EH (cell line): ENCODE measurements around the gene HRH4.

Source experiments
- DNase-seq: peaks from one replicate; pipeline ENCODE4 v3.0.0-alpha.2; 2015; ENCODE audit warnings: low read depth

Gene HRH4

GRCh38 chr18:24460388-24460787 is at the start of gene HRH4:
TSS of gene HRH4 (plus strand) at chr18:24460637. CDS start at chr18:24460729, 92 bp downstream.
- no peak for DNase-seq

DNA sequence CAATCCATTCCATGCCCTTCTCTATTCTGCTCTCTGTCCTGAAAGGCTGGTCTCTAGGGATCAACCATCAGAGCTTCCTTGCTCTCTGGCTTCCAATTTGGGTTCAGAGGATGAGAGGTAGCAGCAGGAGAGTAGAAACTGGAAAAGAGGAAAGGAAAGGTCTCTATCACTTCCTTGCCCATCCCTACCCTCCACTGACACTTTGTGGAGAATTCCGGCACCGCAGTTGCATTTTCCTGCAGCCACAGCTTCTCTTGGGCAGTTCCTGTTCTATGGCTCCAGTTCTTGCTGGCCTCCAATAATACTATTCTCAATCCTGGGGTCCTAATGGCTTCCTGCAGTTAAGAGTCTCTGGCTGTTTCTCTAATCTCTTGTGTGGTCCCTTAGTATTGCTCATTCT is 47.3 kb upstream of the HRH4 start:
- peak; percentile 47 for DNase-seq

DNA sequence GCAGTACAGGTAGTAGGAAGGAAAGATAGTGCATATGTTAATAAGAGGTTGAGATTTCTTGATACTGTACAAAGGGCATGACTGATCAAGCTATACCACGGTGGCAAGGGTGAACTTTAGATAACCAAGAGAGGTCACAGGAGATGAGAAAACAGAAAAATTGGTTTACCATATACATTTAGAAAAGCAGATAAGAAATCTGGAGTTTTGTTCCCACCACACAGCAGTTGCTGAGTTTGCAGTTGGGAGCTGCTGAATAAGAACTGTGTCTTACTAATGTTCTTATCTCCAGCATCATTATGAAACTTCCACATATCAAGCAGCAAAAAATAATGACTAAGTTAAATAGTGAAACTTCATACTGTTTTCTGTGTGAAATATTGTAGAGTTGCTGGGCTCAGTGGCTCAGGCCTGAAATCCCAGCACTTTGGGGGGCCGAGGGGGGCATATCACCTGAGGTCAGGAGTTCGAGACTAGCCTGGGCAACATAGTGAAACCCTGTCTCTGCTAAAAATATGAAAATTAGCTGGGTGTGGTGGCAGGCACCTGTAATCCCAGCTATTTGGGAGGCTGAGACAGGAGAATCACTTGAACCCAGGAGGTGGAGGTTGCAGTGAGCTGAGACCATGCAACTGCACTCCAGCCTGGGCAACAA is 46.0 kb upstream of the HRH4 start:
- no peak for DNase-seq

- no peak for DNase-seq
Measured at GRCh38 chr18:24417480-24417879, 43.0 kb upstream of the HRH4 start.

- DNase-seq = no peak
Measured at GRCh38 chr18:24420551-24420950, 39.9 kb upstream of the HRH4 start.

DNA sequence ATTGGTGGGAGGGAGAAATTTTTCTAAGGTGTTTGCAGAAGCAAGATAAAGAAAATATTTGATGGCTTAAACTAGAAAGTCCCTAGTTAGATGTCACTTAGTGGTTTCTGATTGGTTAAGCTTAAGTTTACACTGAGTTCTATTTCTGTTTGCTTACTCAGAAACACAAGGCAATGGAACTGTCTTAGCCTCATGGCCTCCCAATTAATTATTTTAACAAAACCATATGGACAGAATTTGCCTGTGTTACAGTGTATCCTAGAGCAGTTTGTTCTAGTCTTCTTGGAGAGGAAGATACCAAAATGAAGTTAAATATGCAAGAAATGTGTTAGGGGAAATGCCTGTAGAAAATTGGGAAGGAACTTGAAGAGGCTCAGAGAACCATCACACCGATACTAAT is 38.6 kb upstream of the HRH4 start:
- DNase-seq = peak; percentile 14

GRCh38 chr18:24426073-24426397 is 34.4 kb upstream of the HRH4 start:
- DNase-seq = no peak

DNA sequence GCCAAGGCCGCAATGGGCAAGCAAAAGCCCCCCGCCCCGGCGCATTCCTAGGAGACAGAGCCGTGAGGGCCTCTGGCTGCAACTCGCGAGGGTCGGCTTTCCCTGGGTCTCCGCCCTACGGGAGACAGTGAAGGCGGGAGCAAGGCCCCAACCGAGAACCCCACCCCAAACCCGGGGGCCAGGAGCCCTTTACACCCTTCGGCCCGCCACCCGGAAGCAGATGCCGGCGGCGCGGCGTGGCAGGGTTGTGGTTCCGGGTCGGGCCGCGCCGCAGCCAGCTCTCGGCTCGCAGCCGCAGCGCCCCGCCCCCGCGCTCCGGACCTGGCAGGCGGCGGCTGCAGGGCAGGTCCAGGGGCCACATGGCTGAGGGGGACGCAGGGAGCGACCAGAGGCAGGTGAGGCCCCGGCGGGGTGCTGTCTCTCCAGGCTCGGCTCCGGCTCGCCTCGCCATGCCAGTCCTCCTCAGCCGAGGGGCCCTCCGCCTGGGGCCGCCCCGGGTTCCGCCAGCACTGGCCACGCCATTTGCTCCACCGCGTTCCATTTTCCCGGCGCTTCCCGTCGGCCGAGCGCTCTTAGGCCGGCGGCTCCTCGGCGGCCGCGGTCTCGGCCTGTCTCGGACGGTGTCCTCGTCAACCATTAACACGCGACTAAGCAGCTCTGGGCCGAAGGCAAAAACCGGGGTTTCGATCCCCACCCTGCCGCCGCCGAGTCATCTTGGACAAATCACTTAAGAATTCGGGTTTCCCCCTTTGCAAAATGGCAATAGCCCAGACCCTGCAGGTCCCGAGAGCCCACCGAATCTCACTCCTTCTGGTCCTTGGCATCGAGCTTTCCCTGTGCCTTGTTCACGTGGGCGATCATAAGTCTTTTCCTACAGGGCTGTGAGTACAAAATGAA is 33.8 kb upstream of the HRH4 start, which contains the start of gene IMPACT:
Gene IMPACT, plus strand, starts transcription at position 273 of the 897 bp plus-strand sequence. Its CDS starts 87 bp downstream, at position 360.
- DNase-seq = peak; percentile 82

DNA sequence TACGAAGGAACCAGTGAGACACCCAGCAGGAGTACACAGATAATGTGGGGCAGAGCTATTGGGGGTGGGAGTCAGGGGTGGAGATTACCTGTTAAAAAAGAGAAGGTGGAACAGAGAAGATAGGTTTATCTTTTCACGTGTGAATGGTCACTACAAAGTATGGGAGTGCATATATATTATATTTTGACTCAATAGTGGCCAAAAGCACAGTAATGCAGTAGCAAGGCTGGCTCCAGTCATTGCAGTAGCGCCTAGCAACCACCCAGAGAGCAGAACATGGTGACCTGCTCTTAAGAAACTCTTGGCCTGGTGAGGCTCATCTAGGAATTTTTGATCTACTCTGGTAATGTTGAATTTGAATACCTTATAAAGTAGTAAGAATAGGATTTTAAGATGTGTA is 33.0 kb upstream of the HRH4 start:
- DNase-seq = peak; percentile 20

DNA sequence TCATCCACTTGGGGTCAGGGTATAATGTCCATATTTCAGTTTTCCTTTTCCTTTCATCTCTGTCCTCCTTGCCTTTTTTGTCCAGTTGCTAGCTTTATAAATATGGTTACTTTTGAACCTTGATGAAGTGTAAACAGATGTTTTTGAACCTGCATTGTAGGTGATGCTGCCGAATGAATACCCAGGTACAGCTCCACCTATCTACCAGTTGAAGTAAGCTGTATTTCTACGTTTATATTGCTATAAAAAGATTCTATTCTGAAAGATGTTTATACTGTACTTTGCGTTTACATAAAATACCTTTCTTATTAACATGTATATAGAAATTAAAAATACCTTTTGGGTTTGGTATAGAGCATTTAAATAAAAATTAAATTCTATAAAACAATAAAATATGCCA is 31.7 kb upstream of the HRH4 start:
- no peak for DNase-seq

DNA sequence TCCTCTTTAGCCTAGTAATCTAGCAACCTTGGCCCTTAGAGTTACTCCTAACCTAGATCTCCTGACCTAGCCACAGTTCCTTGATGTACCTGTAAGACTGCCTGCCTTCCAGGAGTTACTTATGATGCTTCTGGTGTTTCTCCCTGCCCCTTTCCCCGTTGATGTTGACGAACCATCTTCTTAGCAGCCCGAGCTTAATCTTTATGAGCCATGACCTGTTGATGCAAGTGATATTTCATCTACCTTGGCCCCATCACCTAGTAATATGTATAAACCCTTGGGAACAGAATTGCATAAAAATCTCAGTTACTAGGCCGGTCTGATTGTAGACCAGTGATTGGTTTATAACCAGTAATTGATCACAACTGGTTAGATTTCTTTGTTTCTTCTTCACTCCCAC is 31.2 kb upstream of the HRH4 start:
- DNase-seq = no peak

GRCh38 chr18:24432618-24433017 is 27.8 kb upstream of the HRH4 start:
- no peak for DNase-seq

DNA sequence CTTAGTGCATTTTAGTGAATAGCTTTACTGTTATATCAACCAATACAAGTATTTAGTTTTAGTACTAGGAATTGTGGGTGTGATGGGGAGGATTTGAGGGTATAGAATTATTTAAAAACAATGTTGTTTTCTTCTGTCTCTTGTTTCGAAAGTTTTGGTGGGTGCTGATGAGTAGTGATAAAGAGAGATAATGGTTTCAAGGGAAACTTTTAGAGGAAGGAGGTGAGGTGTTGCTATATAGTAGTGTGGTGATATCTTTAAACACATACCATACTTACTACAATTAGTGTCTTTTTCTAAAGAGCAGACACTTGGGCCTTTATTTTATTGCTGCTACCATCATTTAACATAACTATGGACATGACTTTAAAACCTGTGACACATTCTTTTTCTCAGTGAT is 23.5 kb upstream of the HRH4 start:
- no peak for DNase-seq

- DNase-seq = no peak
Measured at GRCh38 chr18:24443870-24444269, 16.6 kb upstream of the HRH4 start.

GRCh38 chr18:24446453-24446852 is 14.0 kb upstream of the HRH4 start:
- DNase-seq = no peak

- no peak for DNase-seq
Measured at GRCh38 chr18:24446953-24447538, 13.4 kb upstream of the HRH4 start.

GRCh38 chr18:24447961-24448360 is 12.5 kb upstream of the HRH4 start:
- DNase-seq = no peak

DNA sequence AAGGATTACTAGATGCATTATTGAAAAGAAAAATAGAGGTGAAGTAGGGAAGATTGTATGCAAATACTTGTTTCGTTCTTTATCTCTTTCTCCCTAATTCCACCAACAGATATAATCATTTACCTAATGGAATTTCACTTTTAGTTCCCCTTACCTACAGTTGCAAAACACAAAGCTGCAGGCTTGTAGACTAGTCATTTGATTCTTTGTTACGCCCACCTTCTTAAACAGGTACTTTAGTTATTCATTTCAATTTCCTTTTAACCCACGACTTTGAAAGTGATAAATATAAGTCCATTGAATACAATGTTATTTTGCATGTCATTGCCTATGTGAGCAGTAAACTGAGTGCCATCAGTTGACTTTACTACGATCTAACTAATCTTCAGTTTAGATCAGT is 3.9 kb upstream of the HRH4 start:
- DNase-seq = no peak

DNA sequence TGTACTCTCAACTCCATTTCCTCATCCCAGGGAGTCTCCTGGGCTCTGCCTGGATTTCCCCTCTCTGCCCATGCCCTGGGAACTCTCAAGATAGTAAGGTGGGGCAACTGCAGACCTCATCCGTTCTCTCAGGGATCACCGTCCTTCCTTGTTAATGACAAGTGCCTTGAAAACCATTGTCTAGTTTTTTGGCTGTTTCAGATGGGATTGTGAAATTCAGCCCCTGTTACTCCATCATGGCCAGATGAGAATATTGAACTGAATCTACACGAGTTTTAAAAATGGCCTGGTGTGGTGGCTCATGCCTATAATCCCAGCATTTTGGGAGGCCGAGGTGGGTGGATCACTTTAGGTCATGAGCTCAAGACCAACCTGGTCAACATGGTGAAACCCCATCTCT is 665 bp upstream of the HRH4 start:
- no peak for DNase-seq

DNA sequence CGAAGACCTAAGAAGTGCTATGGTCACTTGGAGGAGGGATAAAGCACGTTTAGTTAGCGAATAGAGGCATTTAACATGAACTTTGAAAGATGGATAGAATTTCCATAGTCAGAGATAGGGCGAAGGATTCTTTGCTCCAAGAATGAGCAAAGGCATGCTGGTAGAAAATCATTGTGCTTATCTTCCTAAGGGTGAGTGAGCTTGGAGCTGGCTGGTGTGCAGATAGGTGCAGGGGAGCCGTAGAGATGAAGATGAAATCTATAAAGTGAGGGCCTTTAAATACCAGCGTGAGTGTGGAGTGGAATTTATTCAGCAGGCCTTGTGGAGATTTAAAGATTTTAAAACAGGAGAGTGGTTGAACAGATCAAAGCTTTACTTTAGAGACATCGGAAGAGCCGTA is 1.6 kb downstream of the HRH4 start:
- no peak for DNase-seq

DNA sequence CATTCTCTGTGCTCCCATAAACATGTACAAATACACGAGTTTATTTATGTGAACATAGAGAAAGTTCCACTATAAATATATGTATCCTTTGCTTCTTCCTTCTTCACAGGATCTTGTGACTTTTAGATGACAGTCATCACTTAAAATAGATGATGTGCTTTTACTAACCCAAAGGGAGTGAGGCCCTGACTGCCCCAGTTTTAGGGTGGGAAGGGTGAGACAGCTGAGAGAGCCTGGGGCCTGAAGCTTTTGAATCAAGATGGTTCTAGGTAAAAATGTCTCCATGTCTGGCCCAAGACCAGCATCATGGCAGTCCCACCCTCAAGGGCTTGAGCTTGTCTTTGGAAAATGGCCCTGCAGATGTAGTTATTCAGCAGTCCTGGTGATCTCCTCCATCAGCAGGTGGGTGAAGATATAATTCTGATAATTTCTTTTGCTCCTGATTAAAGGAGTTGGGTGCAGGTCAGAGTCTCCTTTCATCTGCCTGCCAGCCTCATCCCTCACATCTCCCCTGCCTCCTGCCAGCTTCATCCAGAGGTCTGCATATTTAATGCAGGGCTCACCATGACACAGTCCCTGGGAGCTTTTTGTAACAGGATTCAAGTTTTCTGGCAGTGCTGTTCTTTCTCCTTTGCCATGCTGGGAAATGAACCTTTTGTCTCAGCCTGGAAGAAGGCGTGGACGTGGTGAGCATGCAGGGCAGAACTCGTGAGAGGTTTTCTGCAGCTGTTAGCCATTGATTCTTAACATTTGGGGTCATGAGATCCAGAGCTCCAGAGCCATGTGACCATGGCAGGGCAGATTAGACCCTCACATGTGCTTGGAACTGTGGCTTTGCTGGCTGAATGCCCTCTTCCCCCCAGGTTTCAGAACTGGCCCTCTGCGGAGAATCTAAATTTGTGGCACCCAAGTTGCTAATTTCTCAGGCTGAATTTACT is 2.7 kb downstream of the HRH4 start:
- DNase-seq = no peak

GRCh38 chr18:24465486-24465885 is 5.0 kb downstream of the HRH4 start:
- no peak for DNase-seq
